ENCODE data around the gene ASB2. TPM values are rescaled to one million over a fixed set of nuclear protein-coding genes. Genes with fewer than 3 reads are reported as not detected.

Gene ASB2
- polyA plus RNA-seq, 1 donor from 2014 or later = 0.26 TPM

- Histone ChIP-seq H2AFZ (ENCODE audit: low read depth, low read length) (no peak overlapping the region), H3K9ac (ENCODE audit: low read length) (no peak overlapping the region)
These were observed 40.1 kb upstream of the ASB2 start for GRCh38 chr14:94016446-94016976.

DNA sequence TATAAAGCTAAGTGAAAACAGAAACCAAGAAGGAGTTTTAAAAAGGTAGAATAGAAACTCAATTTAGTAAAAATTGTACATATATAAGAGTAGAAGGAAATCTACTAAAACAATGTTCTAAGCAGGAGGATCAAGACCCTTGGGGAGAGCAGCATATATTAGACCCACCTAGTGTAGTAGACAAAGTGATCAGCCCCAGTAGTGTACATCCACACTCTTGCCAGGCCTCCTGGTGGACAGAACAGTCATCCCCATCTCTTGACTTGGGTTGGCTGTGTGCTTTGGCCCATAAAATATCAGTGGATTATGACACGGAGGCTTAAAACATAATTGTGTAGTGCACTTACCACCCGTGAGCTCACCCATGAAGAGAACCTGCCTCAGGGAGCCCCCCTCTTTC is 38.9 kb upstream of the ASB2 start:
- Histone ChIP-seq H3K36me3 (ENCODE audit: insufficient read depth, low read length) (no peaks in the 10 kb centered on the region), H3F3A (ENCODE audit: insufficient read depth, low read length, poor library complexity, severe bottlenecking) (no peaks in the 10 kb centered on the region), H3K4me3 (ENCODE audit: low read length) (no peak overlapping the region), H2AFZ (ENCODE audit: low read depth, low read length) (no peak overlapping the region), H3K27ac (ENCODE audit: low read length) (no peak overlapping the region), H3K9ac (ENCODE audit: low read length) (no peak overlapping the region), H3K4me2 (ENCODE audit: low read length) (no peak overlapping the region), H4K20me1 (ENCODE audit: insufficient read depth) (no peaks in the 10 kb centered on the region), H3K9me2 (ENCODE audit: insufficient read depth, low read length) (no peaks in the 10 kb centered on the region), H3K27me3 (ENCODE audit: insufficient read depth, low read depth, low read length) (no peaks in the 10 kb centered on the region), H3K79me2 (replicated peaks; ENCODE audit: insufficient read depth, low read length) (no peaks in the 10 kb centered on the region), H3K9me3 (ENCODE audit: low read length) (no peaks in the 10 kb centered on the region)
- no peak for TF ChIP-seq TAF1 (IDR thresholded peaks at IDR 0.05; ENCODE audit: low read depth)
- TF ChIP-seq SMC3 (conservative IDR thresholded peaks at IDR 0.05; ENCODE audit: poor library complexity) = no peak
- no peak for TF ChIP-seq POLR2AphosphoS5 (IDR thresholded peaks at IDR 0.05)
- TF ChIP-seq, protein P1, sequence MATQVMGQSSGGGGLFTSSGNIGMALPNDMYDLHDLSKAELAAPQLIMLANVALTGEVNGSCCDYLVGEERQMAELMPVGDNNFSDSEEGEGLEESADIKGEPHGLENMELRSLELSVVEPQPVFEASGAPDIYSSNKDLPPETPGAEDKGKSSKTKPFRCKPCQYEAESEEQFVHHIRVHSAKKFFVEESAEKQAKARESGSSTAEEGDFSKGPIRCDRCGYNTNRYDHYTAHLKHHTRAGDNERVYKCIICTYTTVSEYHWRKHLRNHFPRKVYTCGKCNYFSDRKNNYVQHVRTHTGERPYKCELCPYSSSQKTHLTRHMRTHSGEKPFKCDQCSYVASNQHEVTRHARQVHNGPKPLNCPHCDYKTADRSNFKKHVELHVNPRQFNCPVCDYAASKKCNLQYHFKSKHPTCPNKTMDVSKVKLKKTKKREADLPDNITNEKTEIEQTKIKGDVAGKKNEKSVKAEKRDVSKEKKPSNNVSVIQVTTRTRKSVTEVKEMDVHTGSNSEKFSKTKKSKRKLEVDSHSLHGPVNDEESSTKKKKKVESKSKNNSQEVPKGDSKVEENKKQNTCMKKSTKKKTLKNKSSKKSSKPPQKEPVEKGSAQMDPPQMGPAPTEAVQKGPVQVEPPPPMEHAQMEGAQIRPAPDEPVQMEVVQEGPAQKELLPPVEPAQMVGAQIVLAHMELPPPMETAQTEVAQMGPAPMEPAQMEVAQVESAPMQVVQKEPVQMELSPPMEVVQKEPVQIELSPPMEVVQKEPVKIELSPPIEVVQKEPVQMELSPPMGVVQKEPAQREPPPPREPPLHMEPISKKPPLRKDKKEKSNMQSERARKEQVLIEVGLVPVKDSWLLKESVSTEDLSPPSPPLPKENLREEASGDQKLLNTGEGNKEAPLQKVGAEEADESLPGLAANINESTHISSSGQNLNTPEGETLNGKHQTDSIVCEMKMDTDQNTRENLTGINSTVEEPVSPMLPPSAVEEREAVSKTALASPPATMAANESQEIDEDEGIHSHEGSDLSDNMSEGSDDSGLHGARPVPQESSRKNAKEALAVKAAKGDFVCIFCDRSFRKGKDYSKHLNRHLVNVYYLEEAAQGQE (IDR thresholded peaks at IDR 0.05; ENCODE audit: borderline replicate concordance) = no peak
- TF ChIP-seq RAD21 (conservative IDR thresholded peaks at IDR 0.05) = no peak
- TF ChIP-seq CTCF (IDR thresholded peaks at IDR 0.05; ENCODE audit: poor library complexity, severe bottlenecking) = no peak
- TF ChIP-seq EP300 (conservative IDR thresholded peaks at IDR 0.05; ENCODE audit: poor library complexity, severe bottlenecking) = no peak
- no peak for TF ChIP-seq MXI1 (conservative IDR thresholded peaks at IDR 0.05; ENCODE audit: poor library complexity, severe bottlenecking)
- no peak for TF ChIP-seq EZH2 (IDR thresholded peaks at IDR 0.05; ENCODE audit: borderline replicate concordance, insufficient read depth, low read length, poor library complexity, severe bottlenecking)

More at GRCh38 chr14:94016446-94016976, 40.1 kb upstream of the ASB2 start:
- Histone ChIP-seq H3K4me3 (ENCODE audit: low read length) (no peak overlapping the region), H3K27me3 (ENCODE audit: insufficient read depth, low read depth, low read length) (no peaks in the 10 kb centered on the region), H3K79me2 (replicated peaks; ENCODE audit: insufficient read depth, low read length) (no peaks in the 10 kb centered on the region), H3K27ac (ENCODE audit: low read length) (no peak overlapping the region), H3F3A (ENCODE audit: insufficient read depth, low read length, poor library complexity, severe bottlenecking) (no peaks in the 10 kb centered on the region), H4K20me1 (ENCODE audit: insufficient read depth) (no peaks in the 10 kb centered on the region), H3K9me3 (ENCODE audit: low read length) (no peaks in the 10 kb centered on the region), H3K36me3 (ENCODE audit: insufficient read depth, low read length) (no peaks in the 10 kb centered on the region), H3K4me2 (ENCODE audit: low read length) (no peak overlapping the region), H3K9me2 (ENCODE audit: insufficient read depth, low read length) (no peaks in the 10 kb centered on the region)
- TF ChIP-seq RAD21 (conservative IDR thresholded peaks at IDR 0.05) (no peak), SMC3 (conservative IDR thresholded peaks at IDR 0.05; ENCODE audit: poor library complexity) (no peak), TAF1 (IDR thresholded peaks at IDR 0.05; ENCODE audit: low read depth) (no peak), EP300 (conservative IDR thresholded peaks at IDR 0.05; ENCODE audit: poor library complexity, severe bottlenecking) (no peak), POLR2AphosphoS5 (IDR thresholded peaks at IDR 0.05) (no peak), EZH2 (IDR thresholded peaks at IDR 0.05; ENCODE audit: borderline replicate concordance, insufficient read depth, low read length, poor library complexity, severe bottlenecking) (no peak), MXI1 (conservative IDR thresholded peaks at IDR 0.05; ENCODE audit: poor library complexity, severe bottlenecking) (no peak), CTCF (IDR thresholded peaks at IDR 0.05; ENCODE audit: poor library complexity, severe bottlenecking) (no peak)
- TF ChIP-seq, protein P1 (IDR thresholded peaks at IDR 0.05; ENCODE audit: borderline replicate concordance) = no peak
